Left ventricle myocardium superior (tissue), 1 donor: ENCODE results near the gene HLA-G. TPM values are rescaled to one million over a fixed set of nuclear protein-coding genes. Genes with fewer than 3 reads are reported as not detected.
"Not testable (repeated sequence)": the region's sequence is repeated elsewhere in the genome, so short reads cannot be mapped to it uniquely, and the experiment has no call there.

ENCODE experiments used
- ATAC-seq: fragments of 200-7000 bp; cut with Tn5 transposase; one replicate; pipeline ENCODE4 v1.9.1; 2020; ENCODE audit warnings: mild to moderate bottlenecking, moderate library complexity
- DNase-seq: peaks from one replicate; pipeline ENCODE4 v3.0.0-alpha.2; 2020
- intact Hi-C: fragments of 100-400 bp; cut with micrococcal nuclease; formaldehyde crosslinking; loops from one replicate; pipeline ENCODE4 v1.11.0; 2022
- long read RNA-seq: library from polyadenylated mRNA; unstranded; transcript quantifications from one replicate; pipeline ENCODE4 v2.0.0, GENCODE V29; 2021
- total RNA-seq: library from RNA; stranded (reverse); fragmentation: NEBNext Ultra II Directional; extraction: Animal tissue kit (Norgen Biotek cat#: 25700); gene quantifications from one replicate; pipeline ENCODE4 v1.2.1, GENCODE V29; 2021
- donor health status: DM: no; HTN: yes; CAD: no; lungs with severe emphysema.

The HLA-G gene
- not detected for total RNA-seq
- long read RNA-seq: 0 reads

GRCh38 chr6:29827579-29828470, at the start of gene HLA-G:
TSS of gene HLA-G (plus strand) at chr6:29827825. CDS start at chr6:29827845, 20 bp downstream.
- DNase-seq (no peak), ATAC-seq (no peak)
- intact Hi-C loops: no loop called here

GRCh38 chr6:29780019-29780698, 47.5 kb upstream of the HLA-G start:
- intact Hi-C loops, DNase-seq, ATAC-seq: not testable (repeated sequence)

GRCh38 chr6:29789176-29789575, 38.4 kb upstream of the HLA-G start:
- ATAC-seq (no peak), DNase-seq (no peak)
- intact Hi-C loops: no loop called here

GRCh38 chr6:29790626-29791025, 37.0 kb upstream of the HLA-G start:
- intact Hi-C loops: no loop called here
- DNase-seq (no peak), ATAC-seq (no peak)

GRCh38 chr6:29791162-29791561, 36.5 kb upstream of the HLA-G start:
- intact Hi-C loops: no loop called here

GRCh38 chr6:29791786-29792122, 35.9 kb upstream of the HLA-G start:
- intact Hi-C loops: no loop called here
- DNase-seq (no peak), ATAC-seq (peak; percentile 52)

More at GRCh38 chr6:29791162-29791561, 36.5 kb upstream of the HLA-G start:
- no peak for ATAC-seq
- DNase-seq: no peak

GRCh38 chr6:29792123-29793035, 35.2 kb upstream of the HLA-G start:
- peak; percentile 87 for DNase-seq
- peak; percentile 99 for ATAC-seq
- intact Hi-C loops: no loop called here

- no peak for ATAC-seq
- intact Hi-C loops: no loop called here
- no peak for DNase-seq
Measured at GRCh38 chr6:29793036-29793356, 34.6 kb upstream of the HLA-G start.

- intact Hi-C loops: no loop called here
Measured at GRCh38 chr6:29793796-29794195, 33.8 kb upstream of the HLA-G start.

GRCh38 chr6:29796026-29796425, 31.6 kb upstream of the HLA-G start:
- intact Hi-C loops: no loop called here
- ATAC-seq (no peak), DNase-seq (no peak)

More at GRCh38 chr6:29793796-29794195, 33.8 kb upstream of the HLA-G start:
- DNase-seq (no peak), ATAC-seq (no peak)

GRCh38 chr6:29797135-29797534, 30.5 kb upstream of the HLA-G start:
- intact Hi-C loops: no loop called here
- ATAC-seq: no peak
- no peak for DNase-seq

GRCh38 chr6:29797966-29798365, 29.7 kb upstream of the HLA-G start:
- ATAC-seq (no peak), DNase-seq (no peak)
- intact Hi-C loops: no loop called here

GRCh38 chr6:29800254-29800653, 27.4 kb upstream of the HLA-G start:
- ATAC-seq (no peak), DNase-seq (no peak)
- intact Hi-C loops: no loop called here

- intact Hi-C loops: no loop called here
- ATAC-seq (no peak), DNase-seq (no peak)
Measured at GRCh38 chr6:29806387-29806786, 21.2 kb upstream of the HLA-G start.

GRCh38 chr6:29809249-29809648, 18.4 kb upstream of the HLA-G start:
- ATAC-seq (no peak), DNase-seq (no peak)
- intact Hi-C loops: no loop called here

GRCh38 chr6:29810371-29810770, 17.3 kb upstream of the HLA-G start:
- ATAC-seq (no peak), DNase-seq (no peak)
- intact Hi-C loops: no loop called here

GRCh38 chr6:29811377-29811776, 16.2 kb upstream of the HLA-G start:
- intact Hi-C loops: no loop called here
- DNase-seq: no peak
- ATAC-seq: no peak

- intact Hi-C loops: no loop called here
- ATAC-seq: no peak
- no peak for DNase-seq
Measured at GRCh38 chr6:29813066-29813465, 14.6 kb upstream of the HLA-G start.

GRCh38 chr6:29813809-29814208, 13.8 kb upstream of the HLA-G start:
- intact Hi-C loops: no loop called here
- DNase-seq: no peak
- ATAC-seq: no peak
